ENCODE data around the gene ANKRD39.

DNA sequence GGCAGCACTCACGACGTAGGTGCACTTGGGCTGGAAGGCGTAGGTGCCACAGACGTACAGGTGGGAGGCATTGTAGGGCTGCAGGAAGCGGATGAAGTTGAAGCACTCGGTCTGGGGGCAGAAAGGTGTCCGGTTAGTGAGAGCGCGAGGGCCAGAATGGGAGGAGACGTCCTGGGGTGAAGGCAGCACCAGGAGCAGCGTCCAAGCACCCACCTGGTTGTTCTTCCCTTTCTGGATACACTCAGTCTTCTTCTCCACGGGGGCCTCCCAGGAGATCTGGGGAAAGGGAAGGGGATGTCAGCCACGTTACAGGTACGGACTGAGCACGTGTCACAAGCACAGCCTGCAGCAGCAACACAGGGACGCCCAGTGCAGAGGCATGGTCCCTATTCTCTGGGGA is 7.8 kb upstream of the ANKRD39 start:
- TF ChIP-seq CTCF (IDR thresholded peaks at IDR 0.05) (no peak), POLR2A (IDR thresholded peaks at IDR 0.05) (no peak), POLR2AphosphoS5 (IDR thresholded peaks at IDR 0.05) (no peak), EP300 (IDR thresholded peaks at IDR 0.05) (no peak)

Measured in gastroesophageal sphincter (tissue), 3 donors.